OCI-LY3 (cell line): ENCODE results near the gene ZBTB43.

Source experiments
- EZH2phosphoT487 ChIP-seq: fragments of 200-600 bp; shearing (Covaris generic); IDR thresholded peaks from 2 replicates; pipeline ENCODE4 v1.6.1; 2018; ENCODE audit warnings: antibody characterized with exemption, mixed run types, low read depth
- TF ChIP-seq, protein P1 (sequence below): fragments of 200-600, 300-600 bp; sonication (generic); IDR thresholded peaks from 2 replicates; pipeline ENCODE4 v1.5.1; 2014; ENCODE audit warnings: antibody characterized with exemption, low read length, low read depth

DNA sequence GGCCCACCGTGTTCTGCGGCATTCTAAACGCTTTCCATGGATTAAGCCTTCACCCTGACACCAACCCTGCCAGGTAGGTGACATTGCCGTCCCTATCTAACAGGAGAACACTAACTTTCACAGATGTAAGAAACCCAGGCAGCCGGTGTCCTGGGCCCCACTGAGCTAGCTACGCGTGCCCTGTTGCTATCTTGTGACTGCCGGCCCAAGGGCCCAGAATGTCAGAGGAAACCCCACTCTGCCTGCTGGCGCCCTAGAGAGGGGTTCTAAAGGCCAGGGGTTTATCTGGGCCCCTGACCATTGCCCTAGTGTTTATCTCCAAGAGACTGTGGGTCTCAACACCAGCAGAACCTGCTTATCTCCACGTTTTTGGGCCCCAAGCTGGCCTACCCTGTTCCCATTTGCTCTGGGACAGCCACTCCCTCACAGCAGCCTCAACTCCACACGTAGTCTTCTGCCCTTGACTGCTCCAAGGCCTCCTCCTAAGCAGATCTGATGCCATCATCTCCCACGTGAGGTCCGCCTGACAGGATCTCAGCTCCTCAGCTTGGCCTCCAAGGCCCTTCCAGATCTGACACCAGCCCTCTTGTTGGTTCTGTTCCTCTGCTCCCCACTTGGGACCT is 37.5 kb downstream of the ZBTB43 start:
- TF ChIP-seq, protein P1, sequence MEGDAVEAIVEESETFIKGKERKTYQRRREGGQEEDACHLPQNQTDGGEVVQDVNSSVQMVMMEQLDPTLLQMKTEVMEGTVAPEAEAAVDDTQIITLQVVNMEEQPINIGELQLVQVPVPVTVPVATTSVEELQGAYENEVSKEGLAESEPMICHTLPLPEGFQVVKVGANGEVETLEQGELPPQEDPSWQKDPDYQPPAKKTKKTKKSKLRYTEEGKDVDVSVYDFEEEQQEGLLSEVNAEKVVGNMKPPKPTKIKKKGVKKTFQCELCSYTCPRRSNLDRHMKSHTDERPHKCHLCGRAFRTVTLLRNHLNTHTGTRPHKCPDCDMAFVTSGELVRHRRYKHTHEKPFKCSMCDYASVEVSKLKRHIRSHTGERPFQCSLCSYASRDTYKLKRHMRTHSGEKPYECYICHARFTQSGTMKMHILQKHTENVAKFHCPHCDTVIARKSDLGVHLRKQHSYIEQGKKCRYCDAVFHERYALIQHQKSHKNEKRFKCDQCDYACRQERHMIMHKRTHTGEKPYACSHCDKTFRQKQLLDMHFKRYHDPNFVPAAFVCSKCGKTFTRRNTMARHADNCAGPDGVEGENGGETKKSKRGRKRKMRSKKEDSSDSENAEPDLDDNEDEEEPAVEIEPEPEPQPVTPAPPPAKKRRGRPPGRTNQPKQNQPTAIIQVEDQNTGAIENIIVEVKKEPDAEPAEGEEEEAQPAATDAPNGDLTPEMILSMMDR = no peak
- TF ChIP-seq EZH2phosphoT487 = no peak
